Fibroblast of skin of scalp (primary cell): ENCODE data around the gene MTF2.

Source experiments
- DNase-seq: peaks from one replicate; pipeline ENCODE4 v3.0.0-alpha.2; 2013

MTF2 gene

GRCh38 chr1:93083979-93084378 is 4.9 kb downstream of the MTF2 start:
- DNase-seq, result no peak

GRCh38 chr1:93087532-93087931 is 8.4 kb downstream of the MTF2 start:
- DNase-seq, result no peak

GRCh38 chr1:93093332-93094006 is 14.4 kb downstream of the MTF2 start:
- peak; percentile 22 for DNase-seq

GRCh38 chr1:93095804-93096585 is 16.9 kb downstream of the MTF2 start:
- DNase-seq, result no peak

GRCh38 chr1:93102142-93102541 is 23.1 kb downstream of the MTF2 start:
- no peak for DNase-seq

GRCh38 chr1:93106226-93106625 is 27.1 kb downstream of the MTF2 start:
- peak; percentile 12 for DNase-seq

- DNase-seq, result no peak
These were observed 28.3 kb downstream of the MTF2 start for GRCh38 chr1:93107395-93107794.

- no peak for DNase-seq
These were observed 29.3 kb downstream of the MTF2 start for GRCh38 chr1:93108335-93108734.

GRCh38 chr1:93109578-93109977 is 30.5 kb downstream of the MTF2 start:
- DNase-seq, result no peak

- DNase-seq, result no peak
These were observed 32.0 kb downstream of the MTF2 start for GRCh38 chr1:93111065-93111464.

- DNase-seq, result no peak
These were observed 32.5 kb downstream of the MTF2 start for GRCh38 chr1:93111561-93111960.

GRCh38 chr1:93113127-93113526 is 34.0 kb downstream of the MTF2 start:
- DNase-seq, result no peak

GRCh38 chr1:93114391-93114790 is 35.3 kb downstream of the MTF2 start:
- peak; percentile 12 for DNase-seq

GRCh38 chr1:93120614-93121013 is 41.5 kb downstream of the MTF2 start:
- no peak for DNase-seq

- DNase-seq, result no peak
These were observed 44.2 kb downstream of the MTF2 start for GRCh38 chr1:93123201-93123783.

GRCh38 chr1:93124556-93125355 is 45.7 kb downstream of the MTF2 start:
- no peak for DNase-seq

GRCh38 chr1:93129507-93130099 is 50.5 kb downstream of the MTF2 start:
- DNase-seq, result no peak

- DNase-seq, result no peak
These were observed 53.6 kb downstream of the MTF2 start for GRCh38 chr1:93132638-93133037.

GRCh38 chr1:93136445-93136844 is 57.4 kb downstream of the MTF2 start:
- DNase-seq, result no peak

GRCh38 chr1:93137604-93138292 is 58.7 kb downstream of the MTF2 start:
- DNase-seq, result no peak

- no peak for DNase-seq
These were observed 61.0 kb downstream of the MTF2 start for GRCh38 chr1:93140106-93140505.

- no peak for DNase-seq
These were observed 63.1 kb downstream of the MTF2 start for GRCh38 chr1:93142161-93142560.
